Chondrocyte (in vitro differentiated cells): Measurements from ENCODE around the gene ZC3HAV1. TPM values are rescaled to one million over a fixed set of nuclear protein-coding genes. Genes with fewer than 3 reads are reported as not detected.
A peak's percentile ranks its signal among the peaks of the same experiment; 100 is the strongest.

Experiments used
- DNase-seq: peaks from one replicate; pipeline ENCODE4 v3.0.0; 2021; ENCODE audit warnings: mixed read lengths, low spot score
- H3K27ac Mint-ChIP-seq: one replicate; pipeline ENCODE4 v1.8.0; 2021; ENCODE audit warnings: mild to moderate bottlenecking, moderate library complexity, mixed read lengths; ENCODE audit not compliant: unreplicated experiment
- H3K27me3 Mint-ChIP-seq: 2 replicates; pipeline ENCODE4 v1.8.0; 2021; ENCODE audit warnings: low read depth, mixed read lengths
- H3K36me3 Mint-ChIP-seq: 2 replicates; pipeline ENCODE4 v1.8.0; 2021; ENCODE audit warnings: low read depth, mixed read lengths
- H3K4me1 Mint-ChIP-seq: 2 replicates; pipeline ENCODE4 v1.8.0; 2021; ENCODE audit warnings: low read depth, mild to moderate bottlenecking, mixed read lengths
- H3K4me3 Mint-ChIP-seq: one replicate; pipeline ENCODE4 v1.8.0; 2021; ENCODE audit warnings: mild to moderate bottlenecking, moderate library complexity, mixed read lengths; ENCODE audit not compliant: unreplicated experiment
- H3K9me3 Mint-ChIP-seq: 2 replicates; pipeline ENCODE4 v1.8.0; 2021; ENCODE audit warnings: low read depth, mixed read lengths
- total RNA-seq: library from RNA; stranded (reverse); gene quantifications from 3 replicates; pipeline ENCODE4 v1.2.1, GENCODE V29; 2021
- TF ChIP-seq, protein P1 (sequence below): fragments of 200-600 bp; sonication (generic); IDR thresholded peaks from 2 replicates; pipeline ENCODE4 v1.5.0; 2021; ENCODE audit warnings: antibody characterized with exemption, mild to moderate bottlenecking, moderate library complexity

The ZC3HAV1 gene
- total RNA-seq, 1 donor from 2014 or later, result 34.1 TPM

DNA sequence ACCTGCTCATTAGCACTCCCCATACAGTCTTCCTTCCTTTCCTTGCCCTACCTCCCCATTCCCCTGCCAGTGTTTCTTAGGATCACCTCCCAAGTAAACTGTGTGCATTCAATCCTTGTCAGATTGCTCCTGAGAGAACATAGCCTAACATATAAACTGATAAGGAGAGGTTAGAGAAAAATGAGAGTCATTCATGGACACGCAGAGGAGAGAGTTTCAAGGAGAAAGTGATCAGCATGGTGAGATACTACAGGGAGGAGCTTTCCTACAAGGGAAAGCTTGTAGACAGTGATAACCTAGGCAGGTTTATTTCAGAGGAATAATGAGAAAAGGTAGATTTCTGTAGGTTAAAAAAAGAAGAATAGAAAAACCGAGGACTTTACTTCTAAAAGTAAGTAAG, 70.8 kb downstream of the ZC3HAV1 start:
- H3K36me3 Mint-ChIP-seq, result no peaks in the 10 kb centered on the region
- peaks cover 5% of the 10 kb centered on the region for H3K27me3 Mint-ChIP-seq
- TF ChIP-seq, protein P1, sequence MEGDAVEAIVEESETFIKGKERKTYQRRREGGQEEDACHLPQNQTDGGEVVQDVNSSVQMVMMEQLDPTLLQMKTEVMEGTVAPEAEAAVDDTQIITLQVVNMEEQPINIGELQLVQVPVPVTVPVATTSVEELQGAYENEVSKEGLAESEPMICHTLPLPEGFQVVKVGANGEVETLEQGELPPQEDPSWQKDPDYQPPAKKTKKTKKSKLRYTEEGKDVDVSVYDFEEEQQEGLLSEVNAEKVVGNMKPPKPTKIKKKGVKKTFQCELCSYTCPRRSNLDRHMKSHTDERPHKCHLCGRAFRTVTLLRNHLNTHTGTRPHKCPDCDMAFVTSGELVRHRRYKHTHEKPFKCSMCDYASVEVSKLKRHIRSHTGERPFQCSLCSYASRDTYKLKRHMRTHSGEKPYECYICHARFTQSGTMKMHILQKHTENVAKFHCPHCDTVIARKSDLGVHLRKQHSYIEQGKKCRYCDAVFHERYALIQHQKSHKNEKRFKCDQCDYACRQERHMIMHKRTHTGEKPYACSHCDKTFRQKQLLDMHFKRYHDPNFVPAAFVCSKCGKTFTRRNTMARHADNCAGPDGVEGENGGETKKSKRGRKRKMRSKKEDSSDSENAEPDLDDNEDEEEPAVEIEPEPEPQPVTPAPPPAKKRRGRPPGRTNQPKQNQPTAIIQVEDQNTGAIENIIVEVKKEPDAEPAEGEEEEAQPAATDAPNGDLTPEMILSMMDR, result no peak
- H3K4me3 Mint-ChIP-seq, result no peak overlapping the region
- DNase-seq, result no peak
- H3K27ac Mint-ChIP-seq, result no peak overlapping the region
- no peaks in the 10 kb centered on the region for H3K9me3 Mint-ChIP-seq
- H3K4me1 Mint-ChIP-seq, result peaks cover 6% of the 10 kb centered on the region

DNA sequence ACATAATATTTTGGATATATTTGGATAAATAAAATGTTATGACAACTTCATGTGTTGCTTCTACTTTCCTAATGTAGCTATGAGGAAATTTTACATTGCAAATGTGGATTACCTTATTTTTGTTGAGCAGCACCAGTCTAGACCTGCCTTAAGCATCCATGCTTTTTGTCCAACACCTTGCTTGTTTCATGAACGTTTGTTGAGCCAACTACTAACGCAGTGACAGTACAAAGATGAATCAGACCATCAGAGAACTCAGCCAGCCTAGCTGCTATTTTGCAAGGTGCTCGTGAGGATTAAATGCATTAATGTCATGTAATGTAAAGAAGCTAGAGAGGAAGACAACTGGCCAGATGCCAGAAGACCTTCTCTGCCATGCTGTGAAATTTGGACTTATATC, 72.6 kb downstream of the ZC3HAV1 start:
- TF ChIP-seq, protein P1, result no peak
- H3K9me3 Mint-ChIP-seq, result no peaks in the 10 kb centered on the region
- no peaks in the 10 kb centered on the region for H3K36me3 Mint-ChIP-seq
- no peak overlapping the region for H3K4me3 Mint-ChIP-seq
- no peak for DNase-seq
- no peak overlapping the region for H3K27ac Mint-ChIP-seq
- H3K27me3 Mint-ChIP-seq, result peaks cover 5% of the 10 kb centered on the region
- H3K4me1 Mint-ChIP-seq, result peaks cover 6% of the 10 kb centered on the region

DNA sequence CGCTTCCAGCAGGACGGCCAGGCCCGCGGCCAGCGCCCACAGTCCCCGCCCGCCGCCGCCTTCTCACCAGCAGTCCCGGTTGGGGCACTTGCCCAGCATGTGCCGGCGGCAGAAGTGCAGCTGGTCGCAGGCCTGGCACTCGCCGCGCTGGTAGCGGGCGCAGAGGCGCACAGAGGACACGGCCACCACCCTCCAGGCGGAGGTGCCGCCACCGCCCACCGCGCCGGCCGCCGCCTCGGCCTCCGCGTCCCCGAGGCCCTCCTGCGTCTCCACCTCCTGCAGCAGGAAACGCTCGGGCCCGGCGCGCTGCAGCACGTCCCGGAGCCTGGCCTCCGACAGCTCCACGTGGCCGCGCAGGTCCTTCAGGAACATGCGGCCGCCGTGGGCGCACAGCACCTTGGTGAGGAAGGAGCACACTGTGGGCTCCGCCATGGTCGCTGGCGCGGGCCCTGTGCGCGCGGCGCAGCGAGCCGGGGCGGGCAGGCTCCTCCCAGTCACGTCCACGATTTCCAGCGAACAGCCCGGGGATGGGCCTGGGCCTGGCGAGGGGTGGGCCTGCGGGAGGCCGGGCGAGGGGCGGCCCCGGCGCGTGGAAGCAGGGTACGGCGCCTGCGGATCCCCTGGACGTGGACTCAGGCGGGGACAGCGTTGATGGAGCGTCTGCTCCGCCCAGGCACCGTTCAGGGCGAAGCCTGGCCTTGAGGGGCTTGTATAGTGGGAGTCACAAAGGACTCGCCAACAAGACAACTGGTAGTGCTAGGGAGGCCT, 73.8 kb downstream of the ZC3HAV1 start, which contains the start of gene ZC3HAV1L:
Gene ZC3HAV1L (minus strand): TSS at position 457 of the 768 bp plus-strand sequence. CDS start 25 bp downstream, at position 432.
- Mint-ChIP-seq H3K27ac (peak within 1 kb of the TSS; percentile 69), H3K4me3 (peak within 1 kb of the TSS; percentile 63), H3K9me3 (no peaks in the 10 kb centered on the region), H3K27me3 (peaks cover 5% of the 10 kb centered on the region), H3K4me1 (peaks cover 6% of the 10 kb centered on the region), H3K36me3 (no peaks in the 10 kb centered on the region)
- TF ChIP-seq, protein P1, result no peak
- DNase-seq, result peak; percentile 88

DNA sequence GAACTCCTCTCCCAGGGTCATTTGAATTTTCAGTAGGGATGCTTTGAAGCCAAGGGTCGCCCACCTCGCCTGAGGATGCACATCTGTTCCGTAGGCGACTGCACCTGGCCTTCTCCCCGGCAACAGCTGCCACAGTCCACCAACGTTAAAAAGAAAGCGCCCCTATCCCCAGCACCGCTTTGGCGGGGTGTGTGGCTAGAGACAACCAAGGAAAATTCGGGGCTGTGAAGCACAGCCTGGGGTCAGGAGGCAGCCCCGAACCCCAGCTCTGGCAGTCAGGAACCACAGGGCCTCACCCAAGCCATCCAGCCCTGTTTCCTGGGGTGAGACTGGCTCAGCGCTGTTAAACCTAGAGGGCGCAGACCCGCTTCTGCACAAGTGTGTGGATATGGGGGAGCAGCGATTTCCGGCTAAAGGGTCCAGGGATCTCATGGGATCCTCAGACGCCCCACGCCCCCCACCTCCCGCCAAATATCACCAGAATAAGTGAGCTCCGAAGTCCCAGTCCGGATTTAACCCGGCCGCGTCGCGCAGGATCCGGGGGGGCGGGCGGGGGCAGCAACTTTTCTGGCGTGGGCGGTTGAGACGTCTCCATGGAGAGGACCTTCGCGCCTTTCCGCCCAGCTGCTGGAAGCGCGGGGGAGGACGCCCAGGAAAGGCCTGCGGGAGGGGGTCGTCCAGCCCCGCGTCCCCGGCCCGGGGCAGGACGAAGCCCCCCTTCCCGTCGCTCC, 74.5 kb downstream of the ZC3HAV1 start:
- Mint-ChIP-seq H3K27me3 (peaks cover 5% of the 10 kb centered on the region), H3K36me3 (no peaks in the 10 kb centered on the region), H3K4me1 (peaks cover 6% of the 10 kb centered on the region), H3K27ac (peak overlapping the region; percentile 69), H3K4me3 (peak overlapping the region; percentile 63), H3K9me3 (no peaks in the 10 kb centered on the region)
- DNase-seq, result no peak
- TF ChIP-seq, protein P1, result no peak

DNA sequence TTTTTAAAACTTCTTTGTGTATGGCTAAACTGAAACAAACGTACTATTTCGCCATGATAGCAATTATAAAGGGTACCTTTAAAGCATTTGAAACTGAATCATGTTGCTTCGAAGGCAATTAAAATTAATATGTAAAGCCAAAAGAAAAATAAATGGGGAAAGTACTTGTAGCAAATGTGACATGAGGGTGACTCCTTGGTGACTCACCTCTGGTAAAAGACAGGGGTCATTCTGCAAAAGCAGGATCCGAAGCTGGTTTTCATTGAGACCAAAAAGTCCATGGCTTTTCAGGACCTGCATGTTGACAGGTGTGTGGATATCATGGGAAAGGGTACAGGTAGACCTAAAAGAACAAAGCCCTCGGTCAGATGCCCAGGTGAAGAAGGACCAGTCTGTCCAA, 75.2 kb downstream of the ZC3HAV1 start:
- H3K4me3 Mint-ChIP-seq, result peak overlapping the region; percentile 63
- no peaks in the 10 kb centered on the region for H3K9me3 Mint-ChIP-seq
- TF ChIP-seq, protein P1, result no peak
- peaks cover 5% of the 10 kb centered on the region for H3K27me3 Mint-ChIP-seq
- no peak for DNase-seq
- H3K36me3 Mint-ChIP-seq, result no peaks in the 10 kb centered on the region
- peaks cover 6% of the 10 kb centered on the region for H3K4me1 Mint-ChIP-seq
- H3K27ac Mint-ChIP-seq, result no peak overlapping the region
